Right atrium auricular region (tissue), 2 donors: ENCODE measurements around the gene NCCRP1. TPM values are rescaled to one million over a fixed set of nuclear protein-coding genes. Genes with fewer than 3 reads are reported as not detected.

Source experiments
- DNase-seq: peaks from one replicate; pipeline ENCODE4 v3.0.0-alpha.2; 2019; ENCODE audit warnings: low spot score
- H3K27ac ChIP-seq, 2 donors: fragments of 200-600 bp; sonication (generic); 1 replicate in 1 of 2; 2 replicates in 1 of 2; pipeline ENCODE4 v1.5.1; 2016 to 2019
- H3K27me3 ChIP-seq, 2 donors: fragments of 200-600 bp; sonication (generic); one replicate each; pipeline versions ENCODE4 v1.5.1 to v1.6.0; 2017 to 2019
- H3K36me3 ChIP-seq: fragments of 200-600 bp; sonication (generic); one replicate; pipeline ENCODE4 v1.5.1; 2016
- H3K4me1 ChIP-seq, 2 donors: fragments of 200-600 bp; sonication (generic); one replicate each; pipeline versions ENCODE4 v1.5.1 to v1.6.0; 2017 to 2019
- H3K4me3 ChIP-seq, 2 donors: fragments of 200-600 bp; sonication (generic); 1 replicate in 1 of 2; 2 replicates in 1 of 2; pipeline ENCODE4 v1.5.1; 2017 to 2019; ENCODE audit warnings: mild to moderate bottlenecking in 1 of 2, moderate library complexity in 1 of 2
- H3K9me3 ChIP-seq, 2 donors: fragments of 200-600 bp; sonication (generic); one replicate each; pipeline ENCODE4 v1.5.1; 2019
- total RNA-seq, 2 donors: library from RNA; depleted of rRNA; stranded (reverse); fragments of >200 nt; gene quantifications; one replicate each; pipeline ENCODE4 v1.1.0, GENCODE V29; 2016
- TF ChIP-seq, protein P1 (sequence below), 2 donors: fragments of 200-600 bp; sonication (generic); IDR thresholded peaks; one replicate each; pipeline ENCODE4 v1.5.1; 2019; ENCODE audit warnings: antibody characterized with exemption in 2 of 2

NCCRP1 gene
- total RNA-seq, 2 donors from 2014 or later: not detected

DNA sequence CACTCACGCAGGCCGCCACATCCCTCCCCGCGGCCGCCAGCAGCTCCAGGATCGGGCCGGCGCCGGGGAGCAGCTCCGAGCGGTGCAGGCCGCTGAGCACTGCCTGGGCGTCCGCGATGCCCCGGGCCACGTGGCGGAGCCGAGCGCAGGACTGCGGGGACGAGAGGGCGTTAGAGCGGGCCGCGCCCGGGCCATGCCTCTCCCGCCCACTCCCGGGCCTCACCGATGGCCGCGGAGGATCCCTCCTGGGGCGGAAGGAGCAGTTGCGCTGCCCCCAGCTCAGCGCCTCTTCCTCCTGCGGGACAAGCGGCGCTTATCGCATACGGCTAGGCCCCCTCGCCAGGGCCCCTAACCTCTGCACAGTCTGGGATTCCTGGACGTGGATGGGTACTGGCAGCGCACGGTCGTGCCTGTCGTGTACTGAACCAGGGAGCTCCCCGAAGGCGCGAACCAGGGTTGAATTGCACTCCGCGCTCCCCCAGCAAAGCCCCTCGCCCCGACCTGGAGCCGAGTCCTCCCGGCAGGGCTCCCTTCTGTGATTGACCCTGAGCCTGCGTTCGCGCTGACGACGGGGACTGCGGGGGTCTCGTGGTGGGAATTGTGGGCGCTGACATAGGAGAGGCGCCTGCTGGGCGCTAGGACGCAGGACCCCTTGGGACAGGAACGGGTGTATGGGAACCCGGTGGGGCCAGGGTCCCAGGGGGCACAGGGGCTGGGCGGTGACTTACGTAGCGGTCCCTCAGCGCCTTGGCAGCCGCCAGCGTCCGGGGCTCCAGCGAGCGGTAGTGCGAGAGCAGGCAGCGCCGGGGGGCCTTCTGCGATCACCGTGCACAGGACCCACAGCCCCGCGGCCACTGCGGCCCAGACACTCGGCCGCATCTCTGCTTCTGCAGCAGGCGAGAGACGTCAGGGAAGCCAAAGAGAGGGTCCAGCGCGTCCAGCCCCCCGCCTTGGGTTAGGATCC is 51.2 kb downstream of the NCCRP1 start:
- peak overlapping the region in 1 of 2 donors; percentile 27 for H3K4me3 ChIP-seq
- TF ChIP-seq, protein P1, sequence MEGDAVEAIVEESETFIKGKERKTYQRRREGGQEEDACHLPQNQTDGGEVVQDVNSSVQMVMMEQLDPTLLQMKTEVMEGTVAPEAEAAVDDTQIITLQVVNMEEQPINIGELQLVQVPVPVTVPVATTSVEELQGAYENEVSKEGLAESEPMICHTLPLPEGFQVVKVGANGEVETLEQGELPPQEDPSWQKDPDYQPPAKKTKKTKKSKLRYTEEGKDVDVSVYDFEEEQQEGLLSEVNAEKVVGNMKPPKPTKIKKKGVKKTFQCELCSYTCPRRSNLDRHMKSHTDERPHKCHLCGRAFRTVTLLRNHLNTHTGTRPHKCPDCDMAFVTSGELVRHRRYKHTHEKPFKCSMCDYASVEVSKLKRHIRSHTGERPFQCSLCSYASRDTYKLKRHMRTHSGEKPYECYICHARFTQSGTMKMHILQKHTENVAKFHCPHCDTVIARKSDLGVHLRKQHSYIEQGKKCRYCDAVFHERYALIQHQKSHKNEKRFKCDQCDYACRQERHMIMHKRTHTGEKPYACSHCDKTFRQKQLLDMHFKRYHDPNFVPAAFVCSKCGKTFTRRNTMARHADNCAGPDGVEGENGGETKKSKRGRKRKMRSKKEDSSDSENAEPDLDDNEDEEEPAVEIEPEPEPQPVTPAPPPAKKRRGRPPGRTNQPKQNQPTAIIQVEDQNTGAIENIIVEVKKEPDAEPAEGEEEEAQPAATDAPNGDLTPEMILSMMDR (IDR thresholded peaks at IDR 0.05): no peak
- H3K27me3 ChIP-seq: peaks cover 4 to 14% of the 10 kb centered on the region in 2 donors
- no peak for DNase-seq
- no peaks in the 10 kb centered on the region for H3K9me3 ChIP-seq
- no peak overlapping the region for H3K27ac ChIP-seq
- peaks cover 0 to 12% of the 10 kb centered on the region in 2 donors for H3K4me1 ChIP-seq
- no peaks in the 10 kb centered on the region for H3K36me3 ChIP-seq

DNA sequence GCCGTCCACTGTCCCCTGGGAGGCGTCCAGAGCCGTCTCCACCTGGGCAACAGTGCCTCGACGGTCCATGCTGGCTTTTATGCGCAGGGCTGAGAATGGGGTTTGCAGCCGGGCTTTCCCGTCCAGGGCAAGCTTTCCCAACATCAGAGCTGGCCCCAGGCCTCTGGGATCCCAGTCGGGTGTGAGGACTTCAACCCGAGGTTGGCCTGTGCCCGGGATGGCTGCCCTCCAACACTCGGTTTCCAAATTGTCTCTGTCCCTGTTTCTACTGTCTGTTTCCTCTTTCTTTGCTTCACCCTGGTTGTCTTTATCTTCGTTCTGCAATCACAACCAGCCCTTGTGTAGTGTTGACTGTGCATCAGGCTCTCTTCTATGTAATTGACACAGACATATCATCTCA is 52.0 kb downstream of the NCCRP1 start, which contains the start of gene IFNL4:
Gene IFNL4 (minus strand): TSS at position 51 of the 400 bp plus-strand sequence.
- Histone ChIP-seq H3K36me3 (no peaks in the 10 kb centered on the region), H3K9me3 (no peaks in the 10 kb centered on the region), H3K27ac (no peak within 1 kb of the TSS), H3K4me3 (peak within 1 kb of the TSS in 1 of 2 donors; percentile 27), H3K27me3 (peaks cover 4 to 14% of the 10 kb centered on the region in 2 donors), H3K4me1 (peaks cover 0 to 12% of the 10 kb centered on the region in 2 donors)
- TF ChIP-seq, protein P1 (IDR thresholded peaks at IDR 0.05): no peak
- no peak for DNase-seq

DNA sequence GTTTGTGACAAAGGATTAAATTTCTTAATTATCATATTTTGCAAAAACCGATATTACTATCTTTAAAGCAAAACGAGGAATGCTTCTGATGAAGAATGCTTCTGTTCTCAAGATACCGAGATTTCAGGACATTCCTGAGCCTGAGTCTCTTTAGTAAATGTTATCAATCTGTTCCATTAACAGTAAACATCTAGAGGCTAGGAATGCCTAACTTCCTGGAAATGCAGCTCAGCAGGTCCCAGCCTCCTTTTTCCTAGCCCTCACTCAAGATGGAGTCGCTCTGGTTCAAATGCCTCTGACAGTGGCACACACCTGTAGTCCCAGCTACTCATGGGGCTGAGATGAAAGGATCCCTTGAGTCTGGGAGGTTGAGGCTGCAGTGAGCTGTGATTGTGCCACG is 54.3 kb downstream of the NCCRP1 start:
- peaks cover 4 to 14% of the 10 kb centered on the region in 2 donors for H3K27me3 ChIP-seq
- no peaks in the 10 kb centered on the region for H3K9me3 ChIP-seq
- no peaks in the 10 kb centered on the region for H3K36me3 ChIP-seq
- peaks cover 0 to 12% of the 10 kb centered on the region in 2 donors for H3K4me1 ChIP-seq
- TF ChIP-seq, protein P1 (IDR thresholded peaks at IDR 0.05): no peak
- no peak overlapping the region for H3K4me3 ChIP-seq
- no peak overlapping the region for H3K27ac ChIP-seq
- no peak for DNase-seq

Other genes with a start within 250 kb of the NCCRP1 start
- gene FBXO17, start 221.2 kb upstream of the NCCRP1 start, total RNA-seq: 10 to 100 TPM in 1 of 2 donors, 1 to 10 TPM in 1; 5.7 to 13.1 TPM
- gene FBXO27, start 164.4 kb upstream of the NCCRP1 start, total RNA-seq: 1 to 10 TPM; 5.1 to 7.2 TPM
- gene ACP7, start 112.6 kb upstream of the NCCRP1 start, total RNA-seq: not detected
- 10 to 100 TPM; 11.2 to 13.7 TPM for gene PAK4, start 71.2 kb upstream of the NCCRP1 start, total RNA-seq
- not detected for gene SYCN, start 7.3 kb downstream of the NCCRP1 start, total RNA-seq
- gene IFNL3, start 48.0 kb downstream of the NCCRP1 start, total RNA-seq: not detected
- not detected for gene IFNL4, start 51.9 kb downstream of the NCCRP1 start, total RNA-seq
- gene IFNL2, start 71.4 kb downstream of the NCCRP1 start, total RNA-seq: not detected
- gene IFNL1, start 99.4 kb downstream of the NCCRP1 start, total RNA-seq: not detected
- 1 to 10 TPM in 1 of 2 donors, under 1 TPM in 1; 0.67 to 1.1 TPM for gene LRFN1, start 123.9 kb downstream of the NCCRP1 start, total RNA-seq
- 1 to 10 TPM; 5.3 to 9.7 TPM for gene GMFG, start 139.1 kb downstream of the NCCRP1 start, total RNA-seq
- 10 to 100 TPM; 48.5 to 97.6 TPM for gene SAMD4B, start 145.5 kb downstream of the NCCRP1 start, total RNA-seq
- 10 to 100 TPM; 34.8 to 54.3 TPM for gene PAF1, start 194.1 kb downstream of the NCCRP1 start, total RNA-seq
- gene MED29, start 194.4 kb downstream of the NCCRP1 start, total RNA-seq: 10 to 100 TPM; 29.9 to 32.3 TPM
- 100 to 1,000 TPM; 107 to 202 TPM for gene ZFP36, start 209.9 kb downstream of the NCCRP1 start, total RNA-seq
- 10 to 100 TPM in 1 of 2 donors, 1 to 10 TPM in 1; 7.5 to 12.0 TPM for gene PLEKHG2, start 215.7 kb downstream of the NCCRP1 start, total RNA-seq
- gene RPS16, start 239.0 kb downstream of the NCCRP1 start, total RNA-seq: 1,000 to 10,000 TPM; 1,032 to 1,330 TPM
- gene SUPT5H, start 248.6 kb downstream of the NCCRP1 start, total RNA-seq: 10 to 100 TPM; 81.7 to 95.1 TPM